ENCODE measurements around the gene ATP2B2.

The ATP2B2 gene

DNA sequence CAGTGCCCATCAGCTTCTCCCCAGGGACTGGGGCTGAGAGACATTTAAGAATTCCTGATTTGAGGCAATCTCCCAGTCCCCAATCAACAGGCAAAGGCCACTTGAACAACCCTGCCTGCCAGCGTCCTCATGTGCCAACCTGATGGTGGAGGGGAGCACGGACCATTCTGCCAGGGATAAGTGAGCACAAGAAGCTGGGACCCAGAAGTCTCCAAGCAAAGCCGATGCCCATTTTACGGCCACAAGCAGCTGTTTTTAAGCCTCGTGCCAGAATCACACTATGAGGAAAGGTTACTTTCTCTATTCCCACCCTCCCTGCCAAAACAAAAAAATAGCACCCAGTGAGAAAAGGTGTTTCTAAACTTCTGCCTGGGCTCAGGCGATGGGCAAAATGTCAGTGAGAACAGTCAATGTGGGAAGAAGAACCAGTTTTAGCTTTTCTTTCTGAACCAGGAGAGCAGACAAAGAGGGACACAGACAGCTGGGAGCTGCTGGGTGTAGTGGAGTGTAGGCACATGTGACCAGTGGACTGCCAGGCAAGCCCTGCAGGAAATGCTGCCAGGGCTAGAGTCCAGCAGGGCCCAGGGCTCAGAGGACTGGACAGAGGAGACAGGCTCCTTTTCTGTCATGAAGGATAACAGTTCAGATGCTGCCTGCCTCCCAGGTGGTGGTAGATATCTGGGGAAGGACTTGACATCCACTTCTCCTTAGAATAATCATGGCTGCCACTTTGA lies 57.7 kb downstream of the ATP2B2 start:
- no peak for DNase-seq (ENCODE audit: low spot score)

DNA sequence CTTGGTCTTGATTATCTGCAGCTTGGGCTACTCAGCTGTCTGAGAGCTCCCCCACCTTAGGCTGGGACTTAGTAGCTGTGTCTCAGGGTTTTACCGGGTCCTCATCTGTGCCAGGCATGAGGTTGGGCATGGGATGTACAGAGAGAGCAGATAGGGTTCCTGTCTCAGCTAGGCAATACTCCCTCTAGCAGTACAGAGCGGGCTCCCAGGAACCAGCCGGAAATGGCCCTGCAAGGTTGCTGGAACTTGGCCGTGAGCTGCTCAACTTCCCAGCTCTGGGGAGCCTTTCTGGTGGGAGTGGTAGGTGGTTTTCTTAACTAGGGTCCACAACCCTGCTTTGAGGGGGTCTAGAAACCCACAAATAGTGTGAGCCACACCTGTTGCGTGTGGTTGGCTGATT lies 58.3 kb downstream of the ATP2B2 start:
- DNase-seq (ENCODE audit: low spot score), result no peak

GRCh38 chr3:10445561-10446175 lies 59.7 kb downstream of the ATP2B2 start:
- DNase-seq (ENCODE audit: low spot score), result no peak

GRCh38 chr3:10444511-10444910 lies 60.9 kb downstream of the ATP2B2 start:
- no peak for DNase-seq (ENCODE audit: low spot score)

- DNase-seq (ENCODE audit: low spot score), result no peak
Measured at GRCh38 chr3:10444110-10444429, 61.3 kb downstream of the ATP2B2 start.

- no peak for DNase-seq (ENCODE audit: low spot score)
Measured at GRCh38 chr3:10443272-10444109, 61.9 kb downstream of the ATP2B2 start.

- DNase-seq (ENCODE audit: low spot score), result no peak
Measured at GRCh38 chr3:10442151-10442795, 63.1 kb downstream of the ATP2B2 start.

- DNase-seq (ENCODE audit: low spot score), result no peak
Measured at GRCh38 chr3:10440684-10441083, 64.7 kb downstream of the ATP2B2 start.

DNA sequence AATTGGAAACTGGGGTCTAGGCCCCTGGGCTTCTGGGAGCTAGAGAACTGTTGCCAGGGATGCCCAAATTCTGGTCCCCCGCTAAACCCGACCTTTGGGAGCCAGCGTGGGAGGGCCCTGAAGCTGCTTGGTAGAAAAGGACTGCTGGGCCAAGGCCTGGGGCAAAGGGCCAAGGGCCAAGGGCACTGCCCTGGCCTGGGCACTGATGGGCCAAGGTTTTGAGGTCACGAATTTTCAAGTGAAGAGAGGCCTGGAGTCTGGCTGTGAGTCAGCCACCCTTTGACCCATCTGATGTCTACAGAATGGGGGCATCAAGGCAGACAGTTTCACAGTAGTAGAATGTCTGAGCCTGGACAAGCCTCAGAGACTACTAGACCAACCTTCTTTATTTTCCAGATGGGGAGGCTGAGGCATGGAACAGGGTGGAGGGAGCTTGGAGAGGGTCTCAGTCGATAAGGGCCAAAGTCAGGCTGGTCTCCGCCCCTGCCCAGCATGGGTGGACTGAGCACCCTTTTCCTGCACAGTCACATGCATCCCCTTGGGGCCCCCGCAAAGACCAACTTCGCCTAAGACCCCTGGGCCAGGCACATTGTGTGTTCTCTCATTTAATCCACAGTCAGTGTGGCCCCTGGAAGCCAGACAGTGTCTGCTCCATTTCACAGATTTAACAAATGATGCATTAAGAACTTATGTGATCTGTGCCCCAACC lies 66.3 kb downstream of the ATP2B2 start:
- DNase-seq (ENCODE audit: low spot score), result no peak

GRCh38 chr3:10437995-10438901 lies 67.1 kb downstream of the ATP2B2 start:
- no peak for DNase-seq (ENCODE audit: low spot score)

DNA sequence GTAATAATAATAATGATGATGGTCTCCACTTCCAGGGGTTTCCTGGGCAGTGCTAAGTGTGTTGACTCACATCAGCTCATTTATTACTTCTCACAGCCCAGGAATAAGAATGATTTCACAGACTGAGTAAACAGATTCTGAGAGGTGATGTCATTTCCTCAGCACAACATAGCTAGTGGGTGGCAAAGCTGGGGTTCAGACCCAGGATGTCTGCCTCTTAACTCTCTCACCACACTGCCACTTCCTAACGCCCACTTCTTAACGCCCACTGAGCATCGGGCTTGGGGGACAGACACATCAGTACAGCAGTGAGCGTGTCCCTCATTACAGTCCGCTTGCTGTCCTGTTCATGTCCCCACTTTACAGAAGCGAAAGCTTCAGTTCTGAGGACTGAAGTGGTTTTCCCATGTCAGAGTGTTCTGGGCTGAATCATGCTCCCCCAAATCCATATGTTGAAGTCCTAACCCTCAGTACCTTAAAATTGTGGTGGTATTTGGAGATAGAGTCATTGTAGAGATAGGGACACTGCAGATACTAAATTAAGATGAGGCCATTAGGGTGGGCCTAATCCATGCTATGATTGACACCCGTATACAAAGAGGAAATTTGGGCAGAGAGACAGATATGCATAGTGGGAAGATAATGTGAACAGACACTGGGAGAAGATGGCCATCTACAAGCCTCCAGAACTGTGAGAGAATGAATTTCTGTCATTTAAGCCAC lies 68.0 kb downstream of the ATP2B2 start:
- DNase-seq (ENCODE audit: low spot score), result no peak

DNA sequence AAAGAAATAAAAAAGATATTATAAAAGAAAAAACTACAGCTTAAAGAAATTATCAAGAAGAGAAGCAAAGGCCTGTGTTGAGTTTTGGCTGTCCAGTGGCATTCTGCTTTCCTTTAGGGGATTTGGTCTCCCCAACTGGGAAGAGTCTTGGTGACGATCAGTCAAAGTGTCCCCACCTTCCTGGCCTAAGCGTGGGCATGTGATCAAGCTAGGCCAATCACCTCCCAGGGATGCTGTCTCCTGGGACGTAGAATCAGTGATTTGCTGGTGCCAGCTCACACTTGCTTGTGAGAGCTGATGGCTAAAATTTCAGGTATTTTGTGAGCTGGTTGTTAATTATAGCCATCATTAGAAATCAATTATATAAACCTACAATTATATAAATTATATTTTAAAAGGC lies 69.5 kb downstream of the ATP2B2 start:
- no peak for DNase-seq (ENCODE audit: low spot score)

- DNase-seq (ENCODE audit: low spot score), result no peak
Measured at GRCh38 chr3:10434938-10435336, 70.4 kb downstream of the ATP2B2 start.

DNA sequence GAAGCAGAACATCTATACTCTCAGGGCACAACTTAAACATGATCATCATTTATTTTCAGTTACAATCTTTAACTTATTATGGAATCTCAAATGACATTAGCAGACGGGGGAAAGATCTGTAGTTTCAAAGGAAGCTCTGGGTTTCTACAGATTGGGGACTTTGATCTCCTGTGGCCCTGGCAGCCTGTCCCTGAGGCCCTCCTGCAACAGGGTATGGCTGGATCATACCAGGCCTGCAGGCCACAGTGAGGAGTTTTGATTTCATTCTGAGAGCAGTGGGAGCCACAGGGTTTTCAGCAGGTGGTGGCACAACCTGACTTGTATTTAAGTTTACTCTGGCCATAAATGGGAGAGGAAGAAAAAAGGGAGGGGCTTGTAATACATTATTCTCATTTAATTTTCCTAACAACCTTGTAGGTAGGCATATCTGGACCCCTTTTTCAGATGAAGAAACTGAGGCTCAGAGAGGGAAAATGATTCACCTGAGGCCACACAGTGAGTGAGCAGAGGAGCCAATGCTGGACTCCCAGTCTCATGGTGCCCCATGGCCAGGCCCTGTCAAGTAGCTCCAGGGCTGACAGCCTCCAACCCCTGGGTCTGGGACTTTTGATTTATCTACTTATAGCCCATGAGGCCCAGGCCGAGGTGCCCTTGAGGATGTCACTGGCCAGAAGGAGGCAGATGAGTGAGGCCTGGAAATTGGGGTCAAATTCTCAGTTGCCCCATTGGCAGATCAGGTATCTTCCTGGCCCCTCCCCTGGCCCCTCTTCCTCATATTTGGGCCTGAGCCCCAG lies 71.0 kb downstream of the ATP2B2 start:
- no peak for DNase-seq (ENCODE audit: low spot score)

- no peak for DNase-seq (ENCODE audit: low spot score)
Measured at GRCh38 chr3:10432931-10433330, 72.5 kb downstream of the ATP2B2 start.

- DNase-seq (ENCODE audit: low spot score), result no peak
Measured at GRCh38 chr3:10432156-10432845, 73.1 kb downstream of the ATP2B2 start.

DNA sequence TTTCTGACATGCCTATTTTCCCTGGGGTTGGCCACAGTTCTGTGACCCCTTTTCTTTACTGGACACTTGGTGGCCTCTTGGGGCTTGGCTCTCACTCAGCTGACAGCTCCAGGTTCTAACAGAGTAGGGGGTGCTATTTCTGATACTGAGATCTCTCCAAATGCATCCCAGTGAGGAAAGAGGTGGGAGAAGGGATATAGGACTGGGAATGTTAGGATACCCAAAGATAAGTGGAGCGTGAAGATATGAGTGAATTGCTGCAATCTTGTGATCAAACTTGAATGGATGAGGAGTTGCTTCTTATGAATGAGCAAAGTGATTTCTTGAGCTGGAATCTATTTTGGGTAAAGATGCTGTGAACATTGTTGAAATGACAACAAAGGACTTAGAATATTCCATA lies 74.6 kb downstream of the ATP2B2 start:
- no peak for DNase-seq (ENCODE audit: low spot score)

- DNase-seq (ENCODE audit: low spot score), result no peak
Measured at GRCh38 chr3:10428406-10429091, 76.8 kb downstream of the ATP2B2 start.

All from D341Med (cell line).